Hindlimb muscle (tissue), 1 donor: Measurements from ENCODE around the gene BCOR. TPM values are rescaled to one million over a fixed set of nuclear protein-coding genes. Genes with fewer than 3 reads are reported as not detected.

Experiments used
- DNase-seq: peaks from one replicate; pipeline ENCODE4 v3.0.0-alpha.2; 2013
- polyA plus RNA-seq: library from polyadenylated mRNA; unstranded; fragments of 120-200 nt; gene quantifications from one replicate; pipeline ENCODE4 v1.2.1, GENCODE V29; 2013; ENCODE audit not compliant: insufficient read length

The BCOR gene
- polyA plus RNA-seq, 1 donor, result 30.9 TPM

DNA sequence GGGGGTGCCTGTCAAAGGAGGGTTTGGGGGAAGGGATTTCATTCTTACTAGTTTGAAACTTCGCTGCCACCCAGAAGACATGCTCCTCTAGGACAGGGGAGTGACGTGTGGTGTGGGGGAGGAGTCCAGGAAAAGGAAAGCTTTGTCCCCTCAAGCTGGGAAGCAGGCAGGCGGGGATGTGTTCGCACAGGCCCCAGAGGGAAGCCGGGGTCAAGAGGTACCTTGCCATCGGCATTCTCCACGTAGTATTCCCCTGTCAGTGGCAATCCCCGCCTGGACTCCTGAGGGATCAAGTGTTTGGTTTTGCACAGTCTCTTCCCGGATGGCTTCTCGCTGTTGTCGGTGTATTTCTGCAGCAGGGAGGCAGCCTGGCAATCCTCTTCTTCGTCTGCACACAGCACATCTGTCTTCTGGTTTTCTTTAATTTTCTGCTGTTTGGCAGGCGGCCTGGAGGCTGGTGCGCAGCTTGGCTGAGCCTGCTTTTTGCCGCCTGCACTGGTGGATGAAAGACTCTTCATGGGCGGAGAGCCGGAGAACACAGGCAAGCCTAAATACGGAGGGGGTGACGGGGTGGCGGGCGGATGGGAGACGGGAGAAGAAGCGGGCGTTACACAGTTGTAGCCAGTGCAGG lies 35.1 kb downstream of the BCOR start:
- no peak for DNase-seq

DNA sequence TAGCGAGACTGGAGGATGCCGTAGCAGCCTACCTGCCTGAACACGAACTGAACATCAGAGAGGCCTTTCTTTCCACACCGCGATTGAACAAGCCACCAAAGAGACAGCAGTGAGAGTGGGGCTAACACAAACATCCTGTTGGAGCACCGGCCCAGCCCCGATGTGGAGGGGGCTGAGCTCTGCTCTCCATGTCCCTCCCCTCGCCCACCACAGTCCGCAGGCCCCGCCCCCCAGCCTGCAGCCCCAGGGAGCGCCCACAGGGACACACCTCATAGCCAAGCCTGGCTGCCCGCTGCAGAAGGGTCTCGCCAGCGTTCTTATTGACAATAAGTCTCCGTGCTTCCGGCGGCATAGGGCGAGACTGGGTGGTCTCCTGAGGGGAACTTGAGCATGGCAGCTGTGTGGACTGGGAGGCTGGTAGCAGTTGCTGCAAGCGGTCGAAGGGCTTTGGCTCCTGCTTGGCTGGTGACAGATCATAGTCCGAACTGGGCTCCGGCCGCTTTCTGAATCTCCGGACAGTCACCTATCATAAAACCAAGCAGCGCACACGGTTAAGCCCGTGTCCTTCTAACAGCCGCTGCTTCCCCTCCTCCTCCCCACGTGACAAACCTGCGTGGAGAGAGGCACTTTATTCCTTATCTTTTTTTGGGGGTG lies 35.8 kb downstream of the BCOR start:
- DNase-seq, result no peak

DNA sequence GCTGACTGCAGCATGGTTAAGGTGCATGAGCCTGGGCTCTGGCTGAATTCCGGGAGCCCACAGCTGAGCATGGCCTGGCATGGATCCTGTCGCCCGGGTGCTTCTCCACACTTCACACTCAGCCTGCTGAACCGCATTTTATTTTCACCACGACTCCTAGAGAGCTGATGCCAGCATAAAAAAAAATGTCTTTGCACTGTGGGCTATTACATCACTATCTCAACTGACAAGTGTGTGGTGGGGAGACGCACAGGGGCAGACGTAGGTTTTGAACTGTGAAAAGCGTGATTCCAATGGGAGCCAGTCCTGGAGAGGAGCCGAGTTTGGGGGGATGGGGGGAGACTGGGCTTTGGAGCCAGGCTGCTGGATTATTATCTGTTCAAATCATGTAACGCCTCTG lies 36.8 kb downstream of the BCOR start:
- no peak for DNase-seq

DNA sequence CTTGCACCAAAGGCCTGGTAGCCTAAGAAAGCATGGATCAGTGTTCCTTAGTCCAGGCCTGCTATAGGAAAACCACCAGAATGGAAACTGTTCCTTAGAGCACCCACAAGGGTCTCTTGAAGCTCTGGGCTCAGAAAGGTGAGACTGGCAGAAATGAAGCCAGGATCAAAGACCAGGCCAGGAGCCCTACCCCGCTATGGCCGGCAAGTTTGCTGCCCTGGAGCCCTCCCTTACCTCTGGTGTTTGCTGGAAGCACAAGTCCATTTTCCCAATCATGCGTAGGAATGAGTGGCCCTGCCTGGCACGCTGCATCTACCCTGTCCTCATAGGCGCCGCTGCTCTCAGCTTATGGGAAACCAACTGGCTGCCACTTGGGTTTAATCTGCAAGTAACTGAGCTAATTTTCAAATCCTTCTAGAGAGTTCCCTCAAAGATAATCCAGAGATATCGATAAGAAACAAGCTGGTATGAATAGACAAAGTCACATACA lies 37.4 kb downstream of the BCOR start:
- DNase-seq, result no peak

DNA sequence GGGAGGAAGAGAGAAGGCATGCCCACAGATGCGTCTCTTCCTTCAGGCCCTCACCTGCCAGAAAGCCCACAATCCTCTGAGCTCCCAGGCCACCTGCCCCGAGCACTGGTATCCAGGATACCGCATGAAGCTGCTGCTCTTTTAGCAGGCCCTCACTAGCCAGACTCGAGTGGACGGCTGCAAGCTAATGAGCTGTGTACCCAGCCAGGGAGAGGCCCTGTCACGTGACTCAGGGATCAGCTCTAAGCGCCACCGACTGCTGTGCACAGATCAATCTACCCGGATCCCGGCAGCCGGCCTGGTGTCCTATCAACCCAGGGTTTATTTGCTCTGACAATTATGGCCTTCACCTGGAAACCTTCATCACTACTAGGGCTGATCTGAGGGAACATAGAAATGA lies 39.0 kb downstream of the BCOR start:
- no peak for DNase-seq

DNA sequence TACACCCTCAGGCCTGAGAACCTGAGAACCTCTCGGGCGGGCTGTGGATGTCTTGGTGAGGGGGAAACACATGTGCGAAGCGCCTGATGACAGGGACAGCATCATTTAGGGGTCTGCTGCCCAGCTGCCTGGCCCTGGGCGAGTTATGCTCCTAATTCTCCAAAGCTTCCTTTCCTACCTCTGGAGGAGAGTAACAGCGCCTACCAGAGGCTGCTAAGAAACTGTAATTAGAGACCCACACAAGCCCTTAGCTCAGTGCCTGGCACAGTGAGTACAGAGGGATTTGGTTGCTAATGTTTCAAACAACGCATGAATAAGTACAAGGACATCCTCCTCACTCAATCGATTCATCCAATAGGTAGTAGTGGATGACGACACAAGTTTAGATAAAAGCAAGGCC lies 40.4 kb downstream of the BCOR start:
- no peak for DNase-seq

DNA sequence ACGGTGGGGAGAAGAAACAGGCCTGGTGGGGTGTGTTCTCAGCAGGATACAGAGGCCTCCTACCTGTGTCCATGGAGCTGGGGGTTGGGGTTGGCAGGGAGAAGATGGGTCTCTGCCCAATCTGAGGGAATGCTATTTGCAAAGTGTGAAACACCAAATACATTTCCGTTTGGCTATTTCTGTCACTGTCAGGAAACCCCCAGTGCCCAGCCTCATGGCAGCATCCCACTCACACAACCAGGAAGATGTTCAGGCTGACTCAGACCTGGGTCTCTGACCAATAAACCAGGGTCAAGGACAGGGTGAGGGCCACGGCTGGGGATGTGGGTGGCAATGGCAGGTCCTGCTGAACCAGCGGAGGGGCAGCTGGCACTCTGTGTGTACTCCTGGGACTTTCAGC lies 41.3 kb downstream of the BCOR start:
- no peak for DNase-seq

DNA sequence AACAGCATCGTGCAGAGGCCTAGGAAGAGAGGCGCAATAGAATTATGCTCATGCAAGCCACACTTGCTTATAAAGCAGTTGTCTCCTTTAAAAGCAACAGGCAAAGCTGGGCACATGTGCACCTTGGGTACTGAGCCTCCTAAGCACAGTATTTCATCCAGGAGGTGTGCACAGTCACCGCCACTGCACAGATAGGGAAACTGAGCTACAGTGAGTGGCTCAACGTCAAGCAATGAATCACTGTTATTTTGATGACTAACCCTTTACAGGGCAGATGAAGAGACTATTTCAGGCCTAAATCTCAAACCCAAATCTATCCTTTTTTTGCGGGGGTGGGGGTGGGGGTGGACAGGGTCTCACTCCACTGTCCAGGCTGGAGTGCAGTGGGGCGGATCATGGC lies 42.3 kb downstream of the BCOR start:
- no peak for DNase-seq

DNA sequence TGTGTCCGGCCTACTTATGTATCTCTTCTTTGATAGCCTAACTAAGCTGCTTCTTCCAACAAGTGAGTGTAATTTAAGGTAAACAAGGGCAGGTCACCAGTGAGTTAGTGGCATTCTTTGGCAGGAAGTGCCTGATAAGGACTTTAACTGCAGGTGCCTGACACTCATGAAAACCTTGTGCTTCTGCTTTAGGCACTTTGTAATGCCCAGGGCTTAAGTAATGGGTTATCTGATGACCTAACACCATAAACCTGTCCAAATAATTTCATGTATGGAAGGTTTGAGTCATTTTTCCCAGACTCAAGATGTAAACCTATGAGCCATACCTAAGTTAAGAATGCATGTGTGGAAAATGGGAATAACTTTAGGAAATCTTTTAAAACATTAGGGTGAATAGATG lies 43.0 kb downstream of the BCOR start:
- DNase-seq, result no peak

DNA sequence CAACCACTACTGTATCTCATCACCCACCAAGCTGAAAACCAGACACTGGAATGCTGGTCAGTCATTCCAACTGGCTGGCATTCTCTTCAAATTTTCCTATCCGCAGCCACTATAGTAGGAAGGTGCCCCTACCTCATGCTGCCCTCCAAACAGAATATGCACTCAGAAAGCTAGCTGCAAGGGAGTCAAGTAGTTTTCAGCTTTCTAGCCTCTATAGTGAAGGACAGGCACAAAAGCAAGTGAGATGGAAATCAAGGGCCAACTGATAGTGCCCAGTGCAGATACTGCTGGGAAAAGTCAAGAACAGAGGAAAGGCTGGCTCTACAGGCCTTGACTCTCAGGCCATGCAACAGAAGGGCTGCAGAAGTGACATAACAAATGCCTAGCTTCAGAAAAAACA lies 47.2 kb downstream of the BCOR start:
- DNase-seq, result no peak

DNA sequence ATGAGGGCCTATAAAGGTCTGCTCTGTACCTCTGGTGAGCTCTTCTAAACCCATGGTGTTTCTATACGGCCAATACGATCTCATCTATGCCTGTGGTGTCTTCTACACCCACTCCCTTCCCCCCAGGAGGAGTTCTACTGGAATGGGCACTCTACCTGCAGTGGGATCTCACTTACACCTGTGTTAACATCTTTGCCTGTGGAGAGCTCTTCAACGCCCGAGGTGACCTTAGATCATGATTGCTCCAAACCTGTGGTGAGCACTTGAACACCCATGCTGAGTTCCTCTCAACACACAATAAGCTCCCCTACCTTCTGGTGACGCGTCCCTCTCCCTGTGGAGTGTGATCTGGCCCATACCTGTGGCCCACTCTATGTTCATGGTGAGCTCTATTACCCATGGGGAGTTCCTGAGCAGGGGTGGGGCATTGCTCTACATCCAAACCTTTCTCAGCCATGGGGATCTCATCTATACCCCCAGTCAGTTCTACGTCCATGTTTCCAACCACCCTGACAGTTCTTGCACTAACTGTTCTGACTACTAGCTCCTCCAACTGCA lies 48.6 kb downstream of the BCOR start:
- no peak for DNase-seq

DNA sequence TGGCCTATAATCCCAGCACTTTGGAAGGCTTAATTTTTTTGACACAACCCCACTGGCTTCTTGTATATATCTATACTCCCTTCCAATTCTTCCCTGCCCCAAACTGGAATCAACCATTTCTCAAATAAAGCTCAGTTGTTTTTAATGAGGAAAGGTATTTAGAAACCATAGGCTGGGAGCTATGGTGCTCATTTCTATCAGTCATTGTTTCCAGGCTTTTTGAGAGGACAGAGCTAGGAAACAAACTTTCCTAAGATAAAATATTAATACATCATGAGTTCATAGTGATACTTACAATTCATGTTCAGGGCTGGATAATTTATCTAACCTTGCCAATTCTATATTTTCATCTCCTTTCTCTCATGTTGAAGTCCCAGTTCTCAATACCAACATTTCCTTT lies 50.3 kb downstream of the BCOR start:
- no peak for DNase-seq

DNA sequence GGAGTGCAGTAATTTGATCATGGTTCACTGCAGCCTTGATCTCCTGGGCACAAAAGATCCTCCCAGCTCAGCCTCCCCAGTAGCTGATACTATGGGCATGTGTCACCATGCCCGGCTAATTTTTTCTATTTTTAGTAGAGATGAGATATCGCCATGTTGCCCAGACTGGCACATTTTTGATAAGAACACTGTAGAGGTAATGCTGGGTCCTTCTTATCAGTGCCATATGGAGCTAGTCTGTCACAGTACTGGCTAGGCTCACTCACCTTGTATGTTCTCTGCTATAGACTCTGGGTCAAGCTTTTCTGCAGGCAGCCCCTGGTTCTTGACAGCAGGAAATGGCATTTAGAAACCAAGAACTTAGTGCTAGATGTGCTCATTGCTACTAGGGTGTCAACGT lies 53.9 kb downstream of the BCOR start:
- DNase-seq, result no peak

DNA sequence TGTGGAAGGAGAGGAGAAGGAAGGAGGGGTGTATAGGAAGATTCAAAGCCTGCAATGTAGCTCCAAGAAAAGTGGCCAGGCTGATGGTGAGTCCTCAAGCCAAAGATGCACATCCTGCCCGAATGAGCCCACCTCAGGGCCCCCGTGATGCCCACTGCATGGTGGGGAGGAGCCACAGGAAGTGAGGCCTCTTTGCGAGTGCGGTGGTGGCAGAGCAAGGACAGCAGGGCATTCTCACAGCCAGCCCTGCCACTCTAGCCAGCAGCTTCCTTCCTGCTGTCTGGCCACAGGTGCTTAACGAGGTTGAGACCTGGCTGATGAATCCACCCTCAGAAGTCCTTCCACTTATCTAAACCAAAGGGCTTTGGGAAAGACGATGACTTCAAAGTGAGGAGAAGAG lies 55.8 kb downstream of the BCOR start:
- no peak for DNase-seq

DNA sequence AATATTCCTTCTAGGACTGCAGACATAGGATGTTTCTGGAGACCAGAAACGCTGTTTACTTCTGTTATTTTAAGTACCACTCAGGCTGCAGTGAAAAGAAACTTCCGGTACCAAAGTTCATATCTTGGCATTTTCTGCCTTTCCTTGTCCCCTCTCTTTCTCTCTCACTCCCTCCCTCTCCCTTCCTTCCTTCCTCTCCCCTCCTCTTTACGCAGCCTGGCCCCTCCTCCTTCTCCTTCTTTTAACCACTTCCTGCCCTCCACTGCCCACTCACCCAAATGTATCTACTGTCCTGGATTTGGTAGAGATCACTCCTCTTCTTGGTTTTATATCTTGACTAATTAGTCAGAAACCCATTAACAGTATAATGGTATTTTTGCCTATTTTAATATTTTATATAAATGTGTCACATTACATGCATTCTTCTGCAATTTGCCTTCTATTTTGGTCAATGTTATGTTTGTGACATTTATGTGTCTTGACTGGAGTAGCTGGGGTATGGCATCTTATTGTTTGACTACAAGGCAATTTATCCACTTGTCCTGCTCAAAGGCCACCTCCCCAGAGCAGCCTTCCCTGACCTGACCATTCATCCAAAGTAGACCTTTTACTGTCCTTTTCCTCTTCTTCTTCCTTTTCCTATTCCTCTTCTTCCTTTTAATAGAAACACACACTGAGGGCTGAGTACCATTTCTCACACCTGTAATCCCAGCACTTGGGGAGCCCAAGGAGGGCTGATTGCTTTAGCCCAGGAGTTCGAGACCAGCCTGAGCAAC lies 56.9 kb downstream of the BCOR start:
- no peak for DNase-seq

DNA sequence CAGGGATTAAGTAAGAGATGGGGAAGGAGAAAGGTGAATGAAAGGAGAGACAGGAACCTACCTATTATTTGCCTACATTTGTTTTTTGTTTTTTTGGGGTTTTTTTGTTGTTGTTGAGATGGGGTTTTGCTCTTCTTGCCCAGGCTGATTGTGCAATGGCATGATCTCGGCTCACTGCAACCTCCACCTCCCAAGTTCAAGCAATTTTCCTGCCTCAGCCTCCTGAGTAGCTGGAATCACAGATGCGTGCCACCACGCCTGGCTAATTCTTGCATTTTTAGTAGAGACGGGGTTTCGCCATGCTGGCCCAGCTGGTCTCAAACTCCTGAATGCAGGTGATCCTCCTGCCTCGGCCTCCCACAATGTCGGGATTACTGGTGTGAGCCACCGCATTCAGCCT lies 57.9 kb downstream of the BCOR start:
- DNase-seq, result no peak

DNA sequence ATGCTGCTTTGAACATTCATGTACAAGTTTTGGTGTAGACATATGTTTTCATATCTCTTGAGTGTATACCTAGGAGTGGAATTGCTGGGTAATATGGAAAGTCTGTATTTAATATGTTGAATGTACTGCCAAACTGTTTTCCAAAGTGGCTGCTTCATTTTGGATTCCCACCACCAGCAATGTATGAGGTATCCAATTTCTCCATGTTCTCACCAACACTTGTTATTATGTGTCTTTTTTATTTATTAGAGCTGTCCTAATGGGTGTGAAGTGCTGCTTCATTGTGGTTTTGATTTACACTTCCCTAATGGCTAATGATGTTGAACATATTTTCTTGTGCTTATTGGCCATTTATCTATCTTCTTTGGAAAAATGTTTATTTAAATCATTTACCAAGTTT lies 60.4 kb downstream of the BCOR start:
- no peak for DNase-seq

DNA sequence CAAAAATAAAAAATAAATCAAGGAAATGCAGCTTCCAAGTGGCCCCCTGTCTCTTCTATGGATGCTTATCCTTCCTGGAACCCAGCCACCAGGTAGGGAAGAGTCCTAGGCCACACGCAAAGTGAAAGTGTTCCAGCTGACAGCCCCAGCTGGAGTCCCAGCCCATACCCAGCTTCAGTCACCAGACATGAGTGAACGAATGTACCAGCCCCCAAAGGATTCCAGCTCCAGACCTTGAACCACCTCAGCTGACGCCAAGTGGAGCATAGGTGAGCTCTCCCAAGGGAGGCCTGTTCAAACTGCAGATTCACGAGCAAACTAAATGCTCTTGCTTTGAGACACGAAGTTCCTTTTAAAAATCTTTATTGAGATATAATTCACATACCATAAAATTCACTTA lies 62.0 kb downstream of the BCOR start:
- no peak for DNase-seq

DNA sequence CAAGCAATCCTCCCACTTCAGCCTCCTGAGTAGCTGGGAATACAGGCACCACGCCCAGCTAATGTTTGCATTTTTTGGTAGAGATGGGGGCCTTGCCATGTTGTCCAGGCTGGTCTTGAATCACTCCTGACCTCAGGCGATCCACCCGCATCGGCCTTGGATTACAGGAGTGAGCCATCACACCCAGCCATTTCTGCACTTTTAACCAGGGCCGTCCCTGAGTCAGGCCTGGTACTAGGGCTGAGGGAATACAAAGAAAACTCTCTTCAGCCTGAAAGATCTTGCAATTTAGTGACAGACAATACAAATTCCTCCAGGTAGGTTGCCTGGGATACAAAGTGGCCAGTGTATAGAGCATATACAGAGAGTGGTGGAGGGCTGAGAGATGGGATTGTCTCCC lies 65.8 kb downstream of the BCOR start:
- no peak for DNase-seq

DNA sequence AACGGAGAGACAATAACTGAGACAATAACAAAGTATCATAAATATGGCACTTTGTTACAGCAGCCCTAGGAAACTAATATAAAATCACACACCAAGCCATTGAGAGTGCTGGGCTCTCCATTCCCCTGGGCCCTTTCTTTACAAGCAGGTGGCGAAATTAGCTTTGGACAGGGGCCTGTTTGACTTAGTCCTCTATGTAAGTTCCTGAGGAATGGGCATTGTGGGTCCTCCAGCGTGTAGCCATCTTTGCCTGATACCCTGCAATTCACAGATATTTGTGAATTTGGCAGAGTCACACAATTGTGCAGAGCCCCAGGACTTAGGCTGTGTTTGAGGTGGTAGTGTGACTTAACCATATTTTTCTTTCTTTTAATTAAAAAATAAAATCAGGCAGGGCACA lies 67.6 kb downstream of the BCOR start:
- no peak for DNase-seq

DNA sequence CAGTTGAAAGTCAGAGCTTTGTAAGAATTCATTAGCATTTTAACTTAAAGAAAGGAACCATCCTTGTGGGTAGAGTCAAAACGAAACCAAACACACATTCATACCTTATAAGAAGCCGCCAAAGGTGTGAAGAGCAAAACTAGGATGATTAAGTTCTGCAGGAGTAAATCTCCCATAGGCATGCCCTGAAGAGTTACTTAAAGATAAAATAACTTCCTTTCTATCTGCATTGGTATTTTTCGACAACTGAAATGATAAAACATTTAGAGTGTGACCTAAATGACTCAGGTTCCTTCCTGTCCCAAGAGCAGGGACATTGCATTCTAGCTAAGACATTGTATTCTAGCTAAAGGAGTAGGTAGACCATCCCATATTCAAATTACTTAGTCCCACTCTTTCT lies 75.3 kb downstream of the BCOR start:
- DNase-seq, result no peak

DNA sequence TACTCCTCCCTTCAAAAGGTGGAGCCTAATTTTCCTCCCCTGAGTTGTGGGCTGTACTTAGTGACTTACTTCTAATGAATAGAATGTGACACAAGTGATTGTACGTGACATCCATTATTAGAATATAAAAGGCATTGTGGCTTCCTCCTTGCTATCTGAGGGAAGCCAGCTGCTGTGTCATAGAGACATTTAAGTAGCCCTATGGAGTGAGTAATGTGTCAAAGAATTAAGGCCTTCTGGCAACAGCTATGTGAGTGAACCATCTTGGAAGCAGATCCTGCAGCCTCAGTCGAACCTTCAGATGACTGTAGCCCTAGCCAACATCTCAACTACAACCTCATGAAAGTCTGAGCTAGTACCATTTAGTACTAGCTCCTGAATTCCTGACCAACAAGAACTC lies 76.1 kb downstream of the BCOR start:
- no peak for DNase-seq

DNA sequence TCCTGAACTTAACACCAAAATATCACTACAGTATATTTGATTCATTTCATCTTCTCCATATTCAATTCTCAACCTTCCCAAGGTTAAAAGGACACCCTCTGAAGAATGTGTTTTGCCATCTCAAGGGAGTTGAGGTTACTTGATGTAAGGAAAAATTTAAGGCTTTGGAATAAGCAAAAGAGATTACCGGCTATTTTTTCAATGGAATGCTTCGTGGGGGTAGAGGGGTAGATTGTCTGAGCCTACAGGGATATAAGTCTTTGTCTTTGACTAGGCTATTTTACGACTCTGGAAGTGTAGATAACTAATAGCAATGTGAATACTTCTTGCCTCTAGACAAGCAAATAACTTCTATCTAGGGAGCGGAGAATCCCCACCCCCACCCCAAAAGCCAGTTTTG lies 78.2 kb downstream of the BCOR start:
- DNase-seq, result no peak

DNA sequence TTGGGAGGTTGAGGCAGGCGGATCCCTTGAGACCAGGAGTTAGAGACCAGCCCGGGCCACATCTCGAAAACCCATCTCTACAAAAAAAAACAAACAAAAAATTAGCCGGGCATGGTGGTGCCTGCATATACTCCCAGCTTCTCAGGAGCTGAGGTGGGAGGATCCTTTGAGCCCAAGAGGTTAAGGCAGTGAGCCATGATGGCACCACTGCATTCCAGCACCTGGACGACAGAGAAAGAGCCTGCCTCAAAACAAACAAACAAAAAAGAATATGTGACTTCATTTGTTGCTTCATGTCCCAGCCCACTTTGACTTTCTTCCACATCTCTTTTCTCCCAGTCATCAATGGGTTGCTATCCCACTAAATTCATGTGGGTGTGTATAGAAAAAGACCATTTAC lies 79.7 kb downstream of the BCOR start:
- no peak for DNase-seq
